PFSK-1 (cell line): Measurements from ENCODE around the gene PPL.

Source experiments
- POLR2AphosphoS5 ChIP-seq: IDR thresholded peaks from 2 replicates; pipeline ENCODE4 v1.6.1; 2012; ENCODE audit warnings: low read depth, mild to moderate bottlenecking, control low read depth, low read length, moderate library complexity
- TAF1 ChIP-seq: IDR thresholded peaks from 2 replicates; pipeline ENCODE4 v1.6.1; 2012; ENCODE audit warnings: low read length, control low read depth, borderline replicate concordance; ENCODE audit not compliant: insufficient read depth
- TF ChIP-seq, protein P1 (sequence below), 2 experiments: IDR thresholded peaks; 2 replicates each; pipeline versions ENCODE4 v1.6.1 to v1.8.0; 2011 to 2012; ENCODE audit warnings: low read depth in 2 of 2, low read length in 2 of 2, control low read depth in 1 of 2, inconsistent platforms in 1 of 2, mild to moderate bottlenecking in 1 of 2, moderate library complexity in 1 of 2; ENCODE audit not compliant: insufficient read depth in 1 of 2

DNA sequence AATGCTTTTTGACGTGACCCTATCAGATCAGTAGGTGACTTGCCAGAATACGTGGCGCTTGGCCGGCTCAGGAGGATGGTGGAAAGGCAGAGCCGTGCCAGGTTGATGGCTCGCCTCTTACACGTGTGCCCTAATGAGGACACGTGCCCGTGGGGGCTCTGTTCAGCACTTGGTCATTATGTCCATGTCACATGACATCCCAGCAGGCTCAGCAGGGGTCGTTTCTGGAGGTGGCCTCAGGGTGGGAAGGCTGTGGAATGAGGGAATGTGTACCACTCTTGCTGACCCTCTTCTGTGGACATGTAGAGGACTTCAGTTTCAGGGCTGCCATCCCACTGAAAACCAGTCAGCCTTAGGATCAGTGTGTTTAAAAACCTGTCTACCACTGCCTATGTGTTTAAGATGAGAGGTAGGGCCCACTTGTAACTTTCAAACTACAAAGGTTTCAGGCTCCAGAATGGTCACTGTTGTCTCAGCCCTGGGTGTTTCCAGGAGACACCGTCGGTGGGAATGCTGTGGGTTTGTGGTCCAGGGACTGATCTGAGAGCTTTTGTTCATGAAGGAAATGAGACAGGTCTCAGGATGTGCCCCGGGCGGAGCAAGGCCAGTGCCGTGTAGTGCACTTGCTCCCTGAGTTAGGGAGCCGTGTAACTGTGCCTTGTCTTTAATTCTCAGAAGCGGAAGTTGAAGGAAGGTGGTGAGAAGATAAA lies 77.6 kb downstream of the PPL start:
- TF ChIP-seq, protein P1, sequence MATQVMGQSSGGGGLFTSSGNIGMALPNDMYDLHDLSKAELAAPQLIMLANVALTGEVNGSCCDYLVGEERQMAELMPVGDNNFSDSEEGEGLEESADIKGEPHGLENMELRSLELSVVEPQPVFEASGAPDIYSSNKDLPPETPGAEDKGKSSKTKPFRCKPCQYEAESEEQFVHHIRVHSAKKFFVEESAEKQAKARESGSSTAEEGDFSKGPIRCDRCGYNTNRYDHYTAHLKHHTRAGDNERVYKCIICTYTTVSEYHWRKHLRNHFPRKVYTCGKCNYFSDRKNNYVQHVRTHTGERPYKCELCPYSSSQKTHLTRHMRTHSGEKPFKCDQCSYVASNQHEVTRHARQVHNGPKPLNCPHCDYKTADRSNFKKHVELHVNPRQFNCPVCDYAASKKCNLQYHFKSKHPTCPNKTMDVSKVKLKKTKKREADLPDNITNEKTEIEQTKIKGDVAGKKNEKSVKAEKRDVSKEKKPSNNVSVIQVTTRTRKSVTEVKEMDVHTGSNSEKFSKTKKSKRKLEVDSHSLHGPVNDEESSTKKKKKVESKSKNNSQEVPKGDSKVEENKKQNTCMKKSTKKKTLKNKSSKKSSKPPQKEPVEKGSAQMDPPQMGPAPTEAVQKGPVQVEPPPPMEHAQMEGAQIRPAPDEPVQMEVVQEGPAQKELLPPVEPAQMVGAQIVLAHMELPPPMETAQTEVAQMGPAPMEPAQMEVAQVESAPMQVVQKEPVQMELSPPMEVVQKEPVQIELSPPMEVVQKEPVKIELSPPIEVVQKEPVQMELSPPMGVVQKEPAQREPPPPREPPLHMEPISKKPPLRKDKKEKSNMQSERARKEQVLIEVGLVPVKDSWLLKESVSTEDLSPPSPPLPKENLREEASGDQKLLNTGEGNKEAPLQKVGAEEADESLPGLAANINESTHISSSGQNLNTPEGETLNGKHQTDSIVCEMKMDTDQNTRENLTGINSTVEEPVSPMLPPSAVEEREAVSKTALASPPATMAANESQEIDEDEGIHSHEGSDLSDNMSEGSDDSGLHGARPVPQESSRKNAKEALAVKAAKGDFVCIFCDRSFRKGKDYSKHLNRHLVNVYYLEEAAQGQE (IDR thresholded peaks at IDR 0.05; ENCODE audit: insufficient read depth in 1 of 2, low read depth in 2 of 2, low read length in 2 of 2), result no peak
- TF ChIP-seq POLR2AphosphoS5, result no peak
- TF ChIP-seq TAF1, result no peak
